ENCODE measurements around the gene ZMAT3.
"Not testable (repeated sequence)": the region's sequence is repeated elsewhere in the genome, so short reads cannot be mapped to it uniquely, and the experiment has no call there.

The ZMAT3 gene

GRCh38 chr3:179067291-179067690 lies 4.3 kb downstream of the ZMAT3 start:
- H3K36me3 ChIP-seq, result no peaks in the 10 kb centered on the region; the same call in none of the 2 replicates
- peaks cover 12% of the 10 kb centered on the region for H3K4me1 ChIP-seq
- DNase-seq, result no peak
- TF ChIP-seq CTCF (IDR thresholded peaks at IDR 0.05; ENCODE audit: low read depth, low read length), result no peak
- H3K9me3 ChIP-seq, result no peaks in the 10 kb centered on the region
- no peak overlapping the region for H3K4me3 ChIP-seq (ENCODE audit: low read depth, low read length)
- no peaks in the 10 kb centered on the region for H3K27me3 ChIP-seq

DNA sequence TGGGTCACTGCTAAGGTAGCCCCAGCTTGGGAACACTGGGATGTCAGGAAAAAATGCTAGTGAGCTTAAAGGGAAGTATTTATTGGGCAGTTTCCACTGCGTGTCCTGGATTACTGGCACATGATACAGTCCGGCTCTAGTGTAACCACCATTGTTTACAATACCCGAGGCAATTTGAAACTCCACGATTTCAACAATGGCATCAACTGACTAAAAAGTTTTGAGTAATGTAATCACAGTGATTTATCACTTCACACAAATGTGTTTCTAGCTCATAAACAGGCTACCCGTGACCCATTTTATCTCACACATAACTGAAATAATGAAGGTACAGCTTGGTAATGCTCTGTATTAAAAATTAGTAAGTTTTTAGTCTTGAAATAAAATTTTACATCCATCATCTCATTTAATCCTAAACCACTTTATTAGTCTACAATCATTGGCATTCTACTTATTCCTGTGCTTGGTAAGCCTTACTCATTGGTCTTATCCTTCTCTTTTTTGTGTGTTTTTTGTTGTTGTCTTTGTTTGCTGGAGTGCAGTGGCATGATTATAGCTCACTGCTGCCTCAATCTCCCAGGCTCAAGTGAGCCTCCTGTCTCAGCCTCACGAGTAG lies 7.6 kb downstream of the ZMAT3 start:
- no peak for TF ChIP-seq CTCF (IDR thresholded peaks at IDR 0.05; ENCODE audit: low read depth, low read length)
- Histone ChIP-seq H3K27me3 (no peaks in the 10 kb centered on the region), H3K4me1 (peaks cover 10% of the 10 kb centered on the region; the same call in 1 of the 2 replicates), H3K9me3 (no peaks in the 10 kb centered on the region), H3K4me3 (ENCODE audit: low read depth, low read length) (no peak overlapping the region), H3K36me3 (no peaks in the 10 kb centered on the region; the same call in none of the 2 replicates)
- no peak for DNase-seq

- no peaks in the 10 kb centered on the region for H3K36me3 ChIP-seq
- no peak for DNase-seq
- TF ChIP-seq CTCF (IDR thresholded peaks at IDR 0.05; ENCODE audit: low read depth, low read length), result no peak
- H3K9me3 ChIP-seq, result no peaks in the 10 kb centered on the region
- no peaks in the 10 kb centered on the region for H3K27me3 ChIP-seq
- H3K4me3 ChIP-seq (ENCODE audit: low read depth, low read length), result no peak overlapping the region
- H3K4me1 ChIP-seq, result no peaks in the 10 kb centered on the region
These were observed 15.3 kb downstream of the ZMAT3 start for GRCh38 chr3:179056326-179056725.

GRCh38 chr3:179054565-179054964 lies 17.0 kb downstream of the ZMAT3 start:
- H3K9me3 ChIP-seq; H3K4me3 ChIP-seq (ENCODE audit: low read depth, low read length); H3K27me3 ChIP-seq: not testable (repeated sequence)

GRCh38 chr3:179046497-179047353 lies 24.9 kb downstream of the ZMAT3 start:
- no peaks in the 10 kb centered on the region for H3K4me1 ChIP-seq
- H3K4me3 ChIP-seq (ENCODE audit: low read depth, low read length), result no peak overlapping the region
- H3K9me3 ChIP-seq, result no peaks in the 10 kb centered on the region
- H3K27me3 ChIP-seq, result no peaks in the 10 kb centered on the region
- no peak for TF ChIP-seq CTCF (IDR thresholded peaks at IDR 0.05; ENCODE audit: low read depth, low read length)
- no peak for DNase-seq
- no peaks in the 10 kb centered on the region for H3K36me3 ChIP-seq

More at GRCh38 chr3:179054565-179054964, 17.0 kb downstream of the ZMAT3 start:
- not testable (repeated sequence) for DNase-seq, H3K36me3 ChIP-seq, H3K4me1 ChIP-seq

- Histone ChIP-seq H3K27me3 (no peaks in the 10 kb centered on the region), H3K36me3 (no peaks in the 10 kb centered on the region), H3K4me1 (no peaks in the 10 kb centered on the region), H3K4me3 (ENCODE audit: low read depth, low read length) (no peak overlapping the region), H3K9me3 (no peaks in the 10 kb centered on the region)
- TF ChIP-seq CTCF (IDR thresholded peaks at IDR 0.05; ENCODE audit: low read depth, low read length), result no peak
- no peak for DNase-seq
These were observed 25.7 kb downstream of the ZMAT3 start for GRCh38 chr3:179045719-179046402.

GRCh38 chr3:179038899-179039251 lies 32.7 kb downstream of the ZMAT3 start:
- H3K4me1 ChIP-seq; DNase-seq; H3K9me3 ChIP-seq; H3K4me3 ChIP-seq (ENCODE audit: low read depth, low read length); H3K36me3 ChIP-seq; H3K27me3 ChIP-seq: not testable (repeated sequence)

Measured in BE2C (cell line).